ENCODE data around the gene ZNF394. TPM values are rescaled to one million over a fixed set of nuclear protein-coding genes. Genes with fewer than 3 reads are reported as not detected.

The ZNF394 gene
- polyA plus RNA-seq, 3 donors, result 35.7 to 57.7 (median 39.1) TPM

DNA sequence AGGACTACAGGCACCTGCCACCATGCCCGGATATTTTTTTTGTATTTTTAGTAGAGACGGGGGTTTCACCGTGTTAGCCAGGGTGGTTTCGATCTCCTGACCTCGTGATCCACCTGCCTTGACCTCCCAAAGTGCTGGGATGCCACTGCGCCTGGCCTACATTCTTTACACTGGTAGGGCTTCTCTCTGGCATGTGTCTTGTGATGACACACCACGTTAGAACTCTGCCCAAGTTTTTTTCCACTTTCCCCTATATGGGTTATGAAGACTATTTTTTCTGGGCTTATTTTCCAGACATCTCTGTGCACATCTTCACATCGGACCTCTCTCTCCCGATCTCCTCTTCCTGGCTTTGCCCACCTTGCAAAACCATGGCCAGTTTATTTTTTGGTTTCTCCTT is 41.1 kb upstream of the ZNF394 start:
- no peak overlapping the region for H3K27ac Mint-ChIP-seq
- no peaks in the 10 kb centered on the region for H3K36me3 Mint-ChIP-seq
- H4K20me1 ChIP-seq (ENCODE audit: insufficient read depth, low read length), result no peaks in the 10 kb centered on the region
- H3K4me3 Mint-ChIP-seq, result no peak overlapping the region
- H3K4me1 Mint-ChIP-seq, result no peaks in the 10 kb centered on the region
- H3K79me2 ChIP-seq (ENCODE audit: insufficient read depth, low read length), result no peaks in the 10 kb centered on the region
- H3K36me3 ChIP-seq (replicated peaks in 1 of 2; ENCODE audit: control insufficient read depth in 1 of 2, insufficient read depth in 2 of 2, low read length in 2 of 2), result no peaks in the 10 kb centered on the region
- H3K9me3 Mint-ChIP-seq, result peaks cover 36 to 91% (median 75%) of the 10 kb centered on the region in 7 donors
- H3K9me3 ChIP-seq (replicated peaks in 1 of 2; ENCODE audit: control insufficient read depth in 1 of 2, insufficient read depth in 1 of 2, low read length in 2 of 2), result peaks cover 47 to 80% of the 10 kb centered on the region in 2 donors
- no peak overlapping the region for H3K27ac ChIP-seq (ENCODE audit: low read depth in 1 of 2, low read length in 2 of 2)
- DNase-seq, result no peak
- intact Hi-C loops (cut with micrococcal nuclease), result no loop called here
- no peaks in the 10 kb centered on the region for H3K4me1 ChIP-seq (ENCODE audit: control insufficient read depth in 1 of 2, insufficient read depth in 2 of 2, low read length in 2 of 2)
- H3K4me2 ChIP-seq (replicated peaks; ENCODE audit: extremely low read depth, low read length, poor library complexity, severe bottlenecking), result no peak overlapping the region
- H3K4me3 ChIP-seq (replicated peaks in 1 of 3; ENCODE audit: low read depth in 2 of 3, low read length in 3 of 3), result no peak overlapping the region
- H3K27me3 Mint-ChIP-seq (ENCODE audit: low read depth in 3 of 3), result peaks cover 2% of the 10 kb centered on the region in 3 donors
- no peaks in the 10 kb centered on the region for H3K27me3 ChIP-seq (ENCODE audit: control insufficient read depth in 2 of 2, insufficient read depth in 2 of 2, low read length in 2 of 2)
- no peak overlapping the region for H3K9ac ChIP-seq (ENCODE audit: insufficient read depth, low read length, poor library complexity, severe bottlenecking)
- no peak overlapping the region for H2AFZ ChIP-seq (ENCODE audit: insufficient read depth, low read depth, low read length, poor library complexity, severe bottlenecking)
- TF ChIP-seq CTCF (IDR thresholded peaks at IDR 0.05), result no peak
- WGBS (ENCODE audit: insufficient coverage), result 97% methylated on average over 5 of the region's 9 CpGs

- Histone ChIP-seq H2AFZ (ENCODE audit: insufficient read depth, low read depth, low read length, poor library complexity, severe bottlenecking) (no peak overlapping the region), H3K36me3 (replicated peaks in 1 of 2; ENCODE audit: control insufficient read depth in 1 of 2, insufficient read depth in 2 of 2, low read length in 2 of 2) (no peaks in the 10 kb centered on the region), H3K9me3 (replicated peaks in 1 of 2; ENCODE audit: control insufficient read depth in 1 of 2, insufficient read depth in 1 of 2, low read length in 2 of 2) (peaks cover 47 to 77% of the 10 kb centered on the region in 2 donors), H3K4me1 (ENCODE audit: control insufficient read depth in 1 of 2, insufficient read depth in 2 of 2, low read length in 2 of 2) (no peaks in the 10 kb centered on the region), H3K4me2 (replicated peaks; ENCODE audit: extremely low read depth, low read length, poor library complexity, severe bottlenecking) (no peak overlapping the region), H3K27ac (ENCODE audit: low read depth in 1 of 2, low read length in 2 of 2) (no peak overlapping the region), H3K9ac (ENCODE audit: insufficient read depth, low read length, poor library complexity, severe bottlenecking) (no peak overlapping the region), H3K27me3 (ENCODE audit: control insufficient read depth in 2 of 2, insufficient read depth in 2 of 2, low read length in 2 of 2) (no peaks in the 10 kb centered on the region), H3K4me3 (replicated peaks in 1 of 3; ENCODE audit: low read depth in 2 of 3, low read length in 3 of 3) (no peak overlapping the region), H4K20me1 (ENCODE audit: insufficient read depth, low read length) (no peaks in the 10 kb centered on the region), H3K79me2 (ENCODE audit: insufficient read depth, low read length) (no peaks in the 10 kb centered on the region)
- Mint-ChIP-seq H3K36me3 (no peaks in the 10 kb centered on the region), H3K4me1 (no peaks in the 10 kb centered on the region), H3K4me3 (no peak overlapping the region), H3K27me3 (ENCODE audit: low read depth in 3 of 3) (peaks cover 2 to 4% (median 2%) of the 10 kb centered on the region in 3 donors), H3K9me3 (peaks cover 36 to 91% (median 74%) of the 10 kb centered on the region in 7 donors), H3K27ac (no peak overlapping the region)
- DNase-seq, result no peak
- no CpG with 5 or more reads among the region's 5 CpGs for WGBS (ENCODE audit: insufficient coverage)
- no peak for TF ChIP-seq CTCF (IDR thresholded peaks at IDR 0.05)
- intact Hi-C loops (cut with micrococcal nuclease), result no loop called here
These were observed 40.5 kb upstream of the ZNF394 start for GRCh38 chr7:99540542-99540941.

Data from CD14-positive monocyte (primary cell).